Activated naive CD4-positive, alpha-beta T cell treated with Interleukin-2 at 50 U/mL for 16 hours (primary cell): ENCODE results near the gene NRL.

Experiments
- DNase-seq: peaks from one replicate; pipeline ENCODE4 v3.0.0-alpha.2; 2020

NRL gene

GRCh38 chr14:24080888-24081738 is 33.6 kb downstream of the NRL start:
- peak; percentile 75 for DNase-seq

DNA sequence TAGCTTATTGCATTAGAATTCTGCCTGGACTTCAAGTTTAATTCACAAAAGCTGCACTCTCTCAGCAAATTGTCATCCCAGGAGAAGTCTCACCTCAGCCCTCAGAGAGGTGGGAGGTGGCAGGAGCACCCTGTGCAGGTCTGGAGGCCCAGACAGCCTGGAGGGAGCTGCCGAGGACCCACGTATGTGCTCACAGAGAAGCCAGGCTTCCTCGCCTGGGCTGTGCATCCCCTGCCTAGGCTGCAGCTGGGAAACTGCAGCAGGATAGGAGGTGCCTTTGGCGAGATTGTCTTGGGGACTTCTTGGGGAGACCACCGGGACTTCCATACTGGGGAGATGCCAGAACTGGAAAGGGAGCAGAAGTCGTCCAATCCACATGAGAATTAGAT is 34.6 kb downstream of the NRL start:
- no peak for DNase-seq

- DNase-seq = no peak
Observed at GRCh38 chr14:24079491-24080141, 35.1 kb downstream of the NRL start.

DNA sequence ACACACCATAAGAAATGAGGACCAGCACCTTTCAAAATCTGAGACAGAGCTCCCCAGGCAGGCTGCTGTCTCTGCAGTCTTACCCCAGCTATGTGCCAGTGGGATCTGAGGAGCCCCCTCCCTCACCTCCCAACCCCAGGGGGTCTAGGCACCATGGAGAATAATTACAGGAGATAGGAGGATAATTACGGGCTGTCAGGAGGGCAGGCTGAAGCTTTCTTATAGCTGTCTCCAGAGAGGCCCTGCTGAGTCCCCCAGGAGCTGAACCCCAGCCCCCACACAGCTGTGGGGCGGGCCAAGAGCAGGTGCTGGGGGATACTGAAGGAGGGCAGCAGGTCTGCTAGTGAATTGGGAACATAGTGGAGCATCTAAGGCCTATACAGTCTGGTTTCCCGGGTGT is 36.6 kb downstream of the NRL start:
- no peak for DNase-seq

DNA sequence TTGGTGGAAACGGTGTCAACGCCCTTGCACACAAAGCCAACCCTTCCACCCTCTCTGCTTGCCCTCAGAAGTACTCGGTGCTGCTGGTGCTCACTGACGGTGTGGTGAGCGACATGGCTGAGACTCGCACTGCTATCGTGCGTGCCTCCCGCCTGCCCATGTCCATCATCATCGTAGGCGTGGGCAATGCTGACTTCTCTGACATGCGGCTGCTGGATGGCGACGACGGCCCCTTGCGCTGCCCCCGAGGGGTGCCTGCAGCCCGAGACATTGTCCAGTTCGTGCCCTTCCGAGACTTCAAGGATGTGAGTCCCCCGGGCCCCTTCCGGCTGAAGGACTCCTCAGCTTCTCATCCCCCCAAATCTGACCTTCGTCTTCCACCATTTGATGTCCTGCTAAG is 37.7 kb downstream of the NRL start:
- no peak for DNase-seq

GRCh38 chr14:24076302-24076601 is 38.5 kb downstream of the NRL start:
- no peak for DNase-seq

- DNase-seq = no peak
Observed at GRCh38 chr14:24075485-24076301, 39.1 kb downstream of the NRL start.

- DNase-seq = no peak
Observed at GRCh38 chr14:24074625-24075484, 39.9 kb downstream of the NRL start.

GRCh38 chr14:24072881-24073877 is 41.6 kb downstream of the NRL start:
- no peak for DNase-seq

- no peak for DNase-seq
Observed at GRCh38 chr14:24072436-24072835, 42.3 kb downstream of the NRL start.

DNA sequence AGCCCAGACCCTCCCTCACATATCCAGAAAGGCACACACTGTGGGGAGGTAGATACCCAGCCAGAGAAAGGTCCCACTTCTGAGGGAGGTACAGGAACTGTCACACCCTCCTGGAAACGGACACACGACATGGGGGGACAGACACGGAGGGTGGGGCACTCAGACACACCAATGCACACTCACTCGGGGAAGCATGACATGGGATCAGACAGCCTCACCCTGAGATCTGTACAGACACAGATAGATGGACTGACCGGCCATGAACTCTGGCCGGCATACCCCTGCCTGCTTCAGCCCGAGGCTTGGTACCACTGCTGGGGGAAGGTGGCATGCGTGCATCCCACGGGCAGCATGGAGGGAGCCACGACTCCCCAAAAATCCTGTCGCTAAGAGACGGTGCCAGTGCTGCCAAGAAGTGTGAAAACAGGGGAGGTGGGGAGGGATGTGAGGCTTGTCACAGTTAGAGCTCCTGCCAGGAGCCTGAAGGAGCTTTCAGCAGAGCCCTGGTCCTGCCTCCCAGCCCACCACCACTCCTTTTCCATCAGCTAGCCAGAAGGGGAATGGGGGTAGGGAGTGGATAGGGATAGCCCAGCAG is 42.8 kb downstream of the NRL start:
- no peak for DNase-seq

- peak; percentile 62 for DNase-seq
Observed at GRCh38 chr14:24071144-24071697, 43.5 kb downstream of the NRL start, which contains the start of gene CPNE6. Gene CPNE6, plus strand, starts transcription at chr14:24071562. Its CDS starts 1,375 bp downstream, at chr14:24072937.

DNA sequence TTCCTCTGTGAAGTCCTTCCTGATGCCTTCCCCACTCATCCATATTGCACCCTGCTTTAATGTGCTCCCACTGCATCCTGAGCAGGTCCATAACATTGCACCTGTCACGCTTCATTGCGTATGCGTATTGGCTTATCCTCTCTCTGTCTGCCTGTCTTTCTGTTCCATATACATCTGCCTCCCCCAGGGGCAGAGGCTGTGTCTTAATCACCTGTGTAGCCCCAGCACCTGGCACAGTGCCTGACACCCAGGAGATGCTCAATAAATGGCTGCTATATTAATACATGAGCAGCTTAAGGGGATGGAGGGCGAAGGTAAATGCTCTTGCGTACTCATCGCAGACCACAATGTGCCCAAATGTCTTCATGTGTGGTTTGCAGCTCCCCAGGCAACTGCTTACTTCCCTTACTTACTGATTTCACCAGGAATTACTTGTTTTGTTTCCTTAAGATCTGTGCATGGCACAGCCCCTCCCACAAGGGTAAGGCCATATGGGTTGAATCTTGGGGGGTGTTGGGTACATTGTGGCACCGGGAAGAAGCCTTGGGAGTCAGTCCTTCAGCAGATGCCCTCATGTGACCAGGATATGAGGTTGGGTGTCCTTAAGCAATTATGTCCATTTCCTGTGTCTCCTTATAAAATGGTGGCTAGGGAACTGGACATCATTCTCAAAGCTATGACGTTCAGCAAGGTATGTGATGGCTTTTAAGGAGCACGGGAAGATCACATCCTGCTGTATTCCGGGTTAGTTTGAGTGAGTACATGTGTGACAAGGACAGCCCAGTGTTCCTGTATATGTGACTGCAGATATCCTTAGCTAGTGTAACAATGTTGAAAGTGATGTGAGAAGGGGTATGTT is 44.2 kb downstream of the NRL start:
- no peak for DNase-seq

- DNase-seq = no peak
Observed at GRCh38 chr14:24069411-24069735, 45.4 kb downstream of the NRL start.

GRCh38 chr14:24068711-24069410 is 45.9 kb downstream of the NRL start:
- DNase-seq = no peak

- DNase-seq = no peak
Observed at GRCh38 chr14:24067133-24068082, 47.3 kb downstream of the NRL start.

GRCh38 chr14:24066496-24067132 is 48.1 kb downstream of the NRL start:
- no peak for DNase-seq
